ENCODE measurements around the gene COL17A1. TPM values are rescaled to one million over a fixed set of nuclear protein-coding genes. Genes with fewer than 3 reads are reported as not detected.

The COL17A1 gene
- total and polyA plus RNA-seq, 2 experiments from 2014 or later: 1.1 to 1.3 TPM

DNA sequence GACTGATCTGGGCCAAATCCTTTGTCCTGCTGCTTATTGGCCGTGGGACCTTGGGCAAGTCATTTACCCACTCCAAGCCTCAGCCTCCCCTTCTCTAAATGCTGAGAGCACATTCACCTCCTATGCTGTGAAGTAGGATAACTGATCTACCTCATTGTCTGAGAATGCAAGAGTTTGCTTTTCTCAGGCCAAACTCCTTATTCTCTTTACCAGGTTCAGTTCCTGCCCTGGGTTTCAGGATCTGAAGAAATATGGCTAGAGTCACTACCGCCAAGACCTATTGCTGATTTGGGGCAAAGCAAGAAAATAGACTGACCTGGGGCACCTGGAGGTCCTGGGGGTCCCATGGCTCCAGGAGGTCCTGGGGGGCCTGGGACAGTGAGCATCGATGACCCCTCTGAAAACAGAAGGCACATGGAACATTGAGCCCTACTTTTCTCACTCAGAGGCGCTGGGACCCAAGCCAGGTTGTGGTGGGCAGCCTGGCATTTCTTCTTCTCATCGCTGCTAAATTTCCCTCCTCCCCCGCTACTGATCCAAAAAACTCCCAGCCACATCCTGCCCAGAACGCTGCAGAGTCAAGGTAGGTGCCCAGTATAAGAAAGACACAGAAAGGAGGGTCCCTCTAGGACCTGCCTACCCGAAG lies 42.4 kb downstream of the COL17A1 start:
- Histone ChIP-seq H3K4me3 (no peak overlapping the region), H4K20me1 (replicated peaks; ENCODE audit: insufficient read depth) (no peaks in the 10 kb centered on the region), H3K9me2 (ENCODE audit: insufficient read depth) (no peaks in the 10 kb centered on the region), H3K4me2 (no peak overlapping the region), H3K4me1 (ENCODE audit: insufficient read depth) (no peaks in the 10 kb centered on the region; the same call in 1 of the 2 replicates), H3K79me2 (replicated peaks; ENCODE audit: insufficient read depth) (no peaks in the 10 kb centered on the region), H3K27me3 (ENCODE audit: insufficient read depth) (no peaks in the 10 kb centered on the region), H3K36me3 (ENCODE audit: insufficient read depth) (no peaks in the 10 kb centered on the region), H3F3A (replicated peaks; ENCODE audit: low read depth) (no peaks in the 10 kb centered on the region), H2AFZ (no peak overlapping the region), H3K27ac (ENCODE audit: low read depth) (no peak overlapping the region)
- Mint-ChIP-seq H3K27ac (no peak overlapping the region), H3K36me3 (ENCODE audit: low read depth) (no peaks in the 10 kb centered on the region; the same call in 2 of the 3 replicates), H3K4me3 (no peak overlapping the region), H3K27me3 (ENCODE audit: insufficient read depth, low read depth, poor library complexity) (peaks cover 17% of the 10 kb centered on the region), H3K4me1 (peaks cover 8% of the 10 kb centered on the region; the same call in 1 of the 3 replicates), H3K9me3 (no peaks in the 10 kb centered on the region; the same call in 2 of the 3 replicates)
- no peak for TF ChIP-seq EZH2phosphoT487 (IDR thresholded peaks at IDR 0.05; ENCODE audit: unreplicated experiment)
- TF ChIP-seq, protein P1, sequence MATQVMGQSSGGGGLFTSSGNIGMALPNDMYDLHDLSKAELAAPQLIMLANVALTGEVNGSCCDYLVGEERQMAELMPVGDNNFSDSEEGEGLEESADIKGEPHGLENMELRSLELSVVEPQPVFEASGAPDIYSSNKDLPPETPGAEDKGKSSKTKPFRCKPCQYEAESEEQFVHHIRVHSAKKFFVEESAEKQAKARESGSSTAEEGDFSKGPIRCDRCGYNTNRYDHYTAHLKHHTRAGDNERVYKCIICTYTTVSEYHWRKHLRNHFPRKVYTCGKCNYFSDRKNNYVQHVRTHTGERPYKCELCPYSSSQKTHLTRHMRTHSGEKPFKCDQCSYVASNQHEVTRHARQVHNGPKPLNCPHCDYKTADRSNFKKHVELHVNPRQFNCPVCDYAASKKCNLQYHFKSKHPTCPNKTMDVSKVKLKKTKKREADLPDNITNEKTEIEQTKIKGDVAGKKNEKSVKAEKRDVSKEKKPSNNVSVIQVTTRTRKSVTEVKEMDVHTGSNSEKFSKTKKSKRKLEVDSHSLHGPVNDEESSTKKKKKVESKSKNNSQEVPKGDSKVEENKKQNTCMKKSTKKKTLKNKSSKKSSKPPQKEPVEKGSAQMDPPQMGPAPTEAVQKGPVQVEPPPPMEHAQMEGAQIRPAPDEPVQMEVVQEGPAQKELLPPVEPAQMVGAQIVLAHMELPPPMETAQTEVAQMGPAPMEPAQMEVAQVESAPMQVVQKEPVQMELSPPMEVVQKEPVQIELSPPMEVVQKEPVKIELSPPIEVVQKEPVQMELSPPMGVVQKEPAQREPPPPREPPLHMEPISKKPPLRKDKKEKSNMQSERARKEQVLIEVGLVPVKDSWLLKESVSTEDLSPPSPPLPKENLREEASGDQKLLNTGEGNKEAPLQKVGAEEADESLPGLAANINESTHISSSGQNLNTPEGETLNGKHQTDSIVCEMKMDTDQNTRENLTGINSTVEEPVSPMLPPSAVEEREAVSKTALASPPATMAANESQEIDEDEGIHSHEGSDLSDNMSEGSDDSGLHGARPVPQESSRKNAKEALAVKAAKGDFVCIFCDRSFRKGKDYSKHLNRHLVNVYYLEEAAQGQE (IDR thresholded peaks at IDR 0.05; ENCODE audit: unreplicated experiment): no peak
- TF ChIP-seq, protein P2, sequence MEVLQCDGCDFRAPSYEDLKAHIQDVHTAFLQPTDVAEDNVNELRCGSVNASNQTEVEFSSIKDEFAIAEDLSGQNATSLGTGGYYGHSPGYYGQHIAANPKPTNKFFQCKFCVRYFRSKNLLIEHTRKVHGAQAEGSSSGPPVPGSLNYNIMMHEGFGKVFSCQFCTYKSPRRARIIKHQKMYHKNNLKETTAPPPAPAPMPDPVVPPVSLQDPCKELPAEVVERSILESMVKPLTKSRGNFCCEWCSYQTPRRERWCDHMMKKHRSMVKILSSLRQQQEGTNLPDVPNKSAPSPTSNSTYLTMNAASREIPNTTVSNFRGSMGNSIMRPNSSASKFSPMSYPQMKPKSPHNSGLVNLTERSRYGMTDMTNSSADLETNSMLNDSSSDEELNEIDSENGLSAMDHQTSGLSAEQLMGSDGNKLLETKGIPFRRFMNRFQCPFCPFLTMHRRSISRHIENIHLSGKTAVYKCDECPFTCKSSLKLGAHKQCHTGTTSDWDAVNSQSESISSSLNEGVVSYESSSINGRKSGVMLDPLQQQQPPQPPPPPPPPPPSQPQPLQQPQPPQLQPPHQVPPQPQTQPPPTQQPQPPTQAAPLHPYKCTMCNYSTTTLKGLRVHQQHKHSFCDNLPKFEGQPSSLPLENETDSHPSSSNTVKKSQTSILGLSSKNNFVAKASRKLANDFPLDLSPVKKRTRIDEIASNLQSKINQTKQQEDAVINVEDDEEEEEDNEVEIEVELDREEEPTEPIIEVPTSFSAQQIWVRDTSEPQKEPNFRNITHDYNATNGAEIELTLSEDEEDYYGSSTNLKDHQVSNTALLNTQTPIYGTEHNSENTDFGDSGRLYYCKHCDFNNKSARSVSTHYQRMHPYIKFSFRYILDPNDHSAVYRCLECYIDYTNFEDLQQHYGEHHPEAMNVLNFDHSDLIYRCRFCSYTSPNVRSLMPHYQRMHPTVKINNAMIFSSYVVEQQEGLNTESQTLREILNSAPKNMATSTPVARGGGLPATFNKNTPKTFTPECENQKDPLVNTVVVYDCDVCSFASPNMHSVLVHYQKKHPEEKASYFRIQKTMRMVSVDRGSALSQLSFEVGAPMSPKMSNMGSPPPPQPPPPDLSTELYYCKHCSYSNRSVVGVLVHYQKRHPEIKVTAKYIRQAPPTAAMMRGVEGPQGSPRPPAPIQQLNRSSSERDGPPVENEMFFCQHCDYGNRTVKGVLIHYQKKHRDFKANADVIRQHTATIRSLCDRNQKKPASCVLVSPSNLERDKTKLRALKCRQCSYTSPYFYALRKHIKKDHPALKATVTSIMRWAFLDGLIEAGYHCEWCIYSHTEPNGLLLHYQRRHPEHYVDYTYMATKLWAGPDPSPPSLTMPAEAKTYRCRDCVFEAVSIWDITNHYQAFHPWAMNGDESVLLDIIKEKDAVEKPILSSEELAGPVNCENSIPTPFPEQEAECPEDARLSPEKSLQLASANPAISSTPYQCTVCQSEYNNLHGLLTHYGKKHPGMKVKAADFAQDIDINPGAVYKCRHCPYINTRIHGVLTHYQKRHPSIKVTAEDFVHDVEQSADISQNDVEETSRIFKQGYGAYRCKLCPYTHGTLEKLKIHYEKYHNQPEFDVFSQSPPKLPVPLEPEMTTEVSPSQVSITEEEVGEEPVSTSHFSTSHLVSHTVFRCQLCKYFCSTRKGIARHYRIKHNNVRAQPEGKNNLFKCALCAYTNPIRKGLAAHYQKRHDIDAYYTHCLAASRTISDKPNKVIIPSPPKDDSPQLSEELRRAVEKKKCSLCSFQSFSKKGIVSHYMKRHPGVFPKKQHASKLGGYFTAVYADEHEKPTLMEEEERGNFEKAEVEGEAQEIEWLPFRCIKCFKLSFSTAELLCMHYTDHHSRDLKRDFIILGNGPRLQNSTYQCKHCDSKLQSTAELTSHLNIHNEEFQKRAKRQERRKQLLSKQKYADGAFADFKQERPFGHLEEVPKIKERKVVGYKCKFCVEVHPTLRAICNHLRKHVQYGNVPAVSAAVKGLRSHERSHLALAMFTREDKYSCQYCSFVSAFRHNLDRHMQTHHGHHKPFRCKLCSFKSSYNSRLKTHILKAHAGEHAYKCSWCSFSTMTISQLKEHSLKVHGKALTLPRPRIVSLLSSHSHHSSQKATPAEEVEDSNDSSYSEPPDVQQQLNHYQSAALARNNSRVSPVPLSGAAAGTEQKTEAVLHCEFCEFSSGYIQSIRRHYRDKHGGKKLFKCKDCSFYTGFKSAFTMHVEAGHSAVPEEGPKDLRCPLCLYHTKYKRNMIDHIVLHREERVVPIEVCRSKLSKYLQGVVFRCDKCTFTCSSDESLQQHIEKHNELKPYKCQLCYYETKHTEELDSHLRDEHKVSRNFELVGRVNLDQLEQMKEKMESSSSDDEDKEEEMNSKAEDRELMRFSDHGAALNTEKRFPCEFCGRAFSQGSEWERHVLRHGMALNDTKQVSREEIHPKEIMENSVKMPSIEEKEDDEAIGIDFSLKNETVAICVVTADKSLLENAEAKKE (CRISPR knock-in tag; IDR thresholded peaks at IDR 0.05): no peak
- no peak for DNase-seq (ENCODE audit: low spot score)
- no peak for ATAC-seq
